H1 (cell line): Measurements from ENCODE around the gene CYSRT1. TPM values are rescaled to one million over a fixed set of nuclear protein-coding genes. Genes with fewer than 3 reads are reported as not detected.

Experiments
- CTCF ChIA-PET: fragments of 300-600 bp; sonication (Branson Sonifier 250); formaldehyde crosslinking; loops from one replicate; lab custom pipeline; 2021; ENCODE audit not compliant: partially characterized antibody; lab: Charles Lee
- POLR2A ChIA-PET: fragments of 300-600 bp; sonication (Branson Sonifier 250); formaldehyde crosslinking; loops from one replicate; lab custom pipeline; 2021; ENCODE audit warnings: inconsistent platforms; ENCODE audit not compliant: partially characterized antibody; lab: Charles Lee
- DNase-seq, 2 experiments: peaks; one replicate each; pipeline versions ENCODE4 v3.0.0 to v3.0.0-alpha.2; 2010 to 2022; ENCODE audit warnings: low spot score in 2 of 2, low read depth in 1 of 2, mixed read lengths in 1 of 2
- FAIRE-seq: peaks from 2 replicates; lab custom pipeline; 2011; peaks lifted over from hg19 to GRCh38; lab: Jason Lieb, UNC
- H2AFZ ChIP-seq: 2 replicates; pipeline ENCODE4 v1.8.1; 2012; ENCODE audit warnings: low read length, inconsistent platforms
- H2AK5ac ChIP-seq: 2 replicates; pipeline ENCODE4 v1.6.1; 2013; ENCODE audit warnings: low read depth, low read length
- H2BK120ac ChIP-seq: replicated peaks from 2 replicates; pipeline ENCODE3; 2013; ENCODE audit warnings: low read depth, low read length, inconsistent platforms
- H2BK12ac ChIP-seq: 2 replicates; pipeline ENCODE4 v1.6.1; 2013; ENCODE audit warnings: low read depth, low read length
- H2BK15ac ChIP-seq: 2 replicates; pipeline ENCODE4 v1.6.1; 2013; ENCODE audit warnings: low read length
- H2BK20ac ChIP-seq: 2 replicates; pipeline ENCODE4 v1.6.1; 2013; ENCODE audit warnings: low read length
- H2BK5ac ChIP-seq: 2 replicates; pipeline ENCODE4 v1.6.1; 2013; ENCODE audit warnings: low read depth, low read length
- H3K14ac ChIP-seq: 2 replicates; pipeline ENCODE4 v1.6.1; 2013; ENCODE audit warnings: inconsistent platforms; ENCODE audit not compliant: insufficient read length
- H3K18ac ChIP-seq: 2 replicates; pipeline ENCODE4 v1.6.1; 2013; ENCODE audit warnings: low read length; ENCODE audit errors: extremely low read depth
- H3K23ac ChIP-seq: 2 replicates; pipeline ENCODE4 v1.6.1; 2013; ENCODE audit warnings: inconsistent platforms; ENCODE audit not compliant: insufficient read length
- H3K23me2 ChIP-seq: 2 replicates; pipeline ENCODE4 v1.6.1; 2013; ENCODE audit warnings: low read depth, low read length
- H3K27ac ChIP-seq: 2 replicates; pipeline ENCODE4 v1.6.1; 2011; ENCODE audit warnings: low read depth, low read length, inconsistent platforms
- H3K27me3 ChIP-seq, 4 experiments: replicated peaks in 1 of 4; 1 replicate in 1 of 4; 2 replicates in 3 of 4; pipeline versions ENCODE4 v1.6.1 to v1.8.1; 2011 to 2013; ENCODE audit warnings: low read length in 3 of 4, mild to moderate bottlenecking in 3 of 4, inconsistent platforms in 2 of 4, mixed read lengths in 2 of 4, moderate library complexity in 1 of 4; ENCODE audit not compliant: control insufficient read depth in 3 of 4, insufficient read depth in 3 of 4; ENCODE audit errors: extremely low read depth in 1 of 4
- H3K36me3 ChIP-seq, 4 experiments: 2 replicates each; pipeline versions ENCODE4 v1.6.1 to v1.8.1; 2011 to 2013; ENCODE audit warnings: mild to moderate bottlenecking in 4 of 4, low read length in 3 of 4, moderate library complexity in 2 of 4, control low read depth in 1 of 4, inconsistent platforms in 1 of 4; ENCODE audit not compliant: insufficient read depth in 4 of 4, control insufficient read depth in 2 of 4
- H3K4ac ChIP-seq: replicated peaks from 2 replicates; pipeline ENCODE3; 2013; ENCODE audit warnings: low read length, low read depth, mixed read lengths, inconsistent platforms; ENCODE audit not compliant: insufficient read length
- H3K4me1 ChIP-seq, 4 experiments: replicated peaks in 1 of 4; 1 replicate in 1 of 4; 2 replicates in 3 of 4; pipeline versions ENCODE4 v1.6.1 to v1.8.1; 2011 to 2013; ENCODE audit warnings: low read length in 3 of 4, inconsistent platforms in 2 of 4, mixed read lengths in 1 of 4; ENCODE audit not compliant: insufficient read depth in 4 of 4, control insufficient read depth in 3 of 4
- H3K4me2 ChIP-seq, 2 experiments: 2 replicates each; pipeline versions ENCODE4 v1.6.1 to v1.8.1; 2011 to 2013; ENCODE audit warnings: low read depth in 2 of 2, low read length in 2 of 2, control low read depth in 1 of 2, inconsistent platforms in 1 of 2, mild to moderate bottlenecking in 1 of 2; ENCODE audit not compliant: insufficient read depth in 1 of 2
- H3K4me3 ChIP-seq, 4 experiments: fragments of 200-600, 300-600 bp in 1 of 4; sonication (generic), shearing (Covaris generic), sonication (Bioruptor Twin) in 1 of 4; 2 replicates each; pipeline versions ENCODE4 v1.5.1 to v1.8.1; 2011 to 2016; ENCODE audit warnings: low read length in 4 of 4, low read depth in 3 of 4, control low read depth in 2 of 4, inconsistent platforms in 2 of 4, mild to moderate bottlenecking in 2 of 4, mixed read lengths in 1 of 4, moderate library complexity in 1 of 4; ENCODE audit not compliant: insufficient read depth in 2 of 4; ENCODE audit errors: extremely low read depth in 1 of 4
- H3K56ac ChIP-seq: replicated peaks from 2 replicates; pipeline ENCODE3; 2013; ENCODE audit warnings: low read depth, mild to moderate bottlenecking, mixed read lengths, low read length, inconsistent platforms; ENCODE audit not compliant: insufficient read length
- H3K79me1 ChIP-seq: 2 replicates; pipeline ENCODE4 v1.6.1; 2013; ENCODE audit warnings: low read depth, low read length, control low read depth
- H3K79me2 ChIP-seq, 2 experiments: 2 replicates each; pipeline versions ENCODE4 v1.6.1 to v1.8.1; 2012 to 2013; ENCODE audit warnings: low read length in 2 of 2, mild to moderate bottlenecking in 2 of 2, inconsistent platforms in 1 of 2; ENCODE audit not compliant: insufficient read depth in 2 of 2, control insufficient read depth in 1 of 2
- H3K9ac ChIP-seq, 4 experiments: replicated peaks in 1 of 4; 1 replicate in 1 of 4; 2 replicates in 3 of 4; pipeline versions ENCODE4 v1.6.1 to v1.8.1; 2011 to 2013; ENCODE audit warnings: low read depth in 3 of 4, low read length in 3 of 4, control low read depth in 2 of 4, mild to moderate bottlenecking in 2 of 4, moderate library complexity in 2 of 4, inconsistent platforms in 1 of 4; ENCODE audit errors: extremely low read depth in 1 of 4
- H3K9me3 ChIP-seq, 2 experiments: 2 replicates each; pipeline versions ENCODE4 v1.6.1 to v1.8.1; 2012 to 2013; ENCODE audit warnings: mild to moderate bottlenecking in 2 of 2, moderate library complexity in 2 of 2, control low read depth in 1 of 2, inconsistent platforms in 1 of 2, low read depth in 1 of 2, low read length in 1 of 2, mixed read lengths in 1 of 2; ENCODE audit not compliant: insufficient read depth in 2 of 2
- H4K20me1 ChIP-seq, 2 experiments: replicated peaks in 1 of 2; 2 replicates each; pipeline versions ENCODE3 to v1.8.1; 2011 to 2013; ENCODE audit warnings: inconsistent platforms in 2 of 2, low read length in 2 of 2, mild to moderate bottlenecking in 1 of 2; ENCODE audit not compliant: insufficient read depth in 2 of 2, control insufficient read depth in 1 of 2
- H4K5ac ChIP-seq: 2 replicates; pipeline ENCODE4 v1.6.1; 2013; ENCODE audit warnings: low read length, low read depth, mixed read lengths, inconsistent platforms; ENCODE audit not compliant: insufficient read length
- H4K8ac ChIP-seq: 2 replicates; pipeline ENCODE4 v1.8.0; 2013; ENCODE audit warnings: mild to moderate bottlenecking, moderate library complexity, low read length, inconsistent platforms; ENCODE audit not compliant: insufficient read depth; ENCODE audit errors: extremely low read depth
- H4K91ac ChIP-seq: replicated peaks from 2 replicates; pipeline ENCODE3; 2013; ENCODE audit warnings: low read length, mixed read lengths, inconsistent platforms; ENCODE audit not compliant: insufficient read length
- BCL11A ChIP-seq, 2 experiments: IDR thresholded peaks; one replicate each; pipeline ENCODE4 v1.6.1; 2011; ENCODE audit warnings: low read depth in 2 of 2, low read length in 2 of 2, mild to moderate bottlenecking in 2 of 2
- GABPA ChIP-seq: IDR thresholded peaks from 2 replicates; pipeline ENCODE4 v1.6.1; 2011; ENCODE audit warnings: mild to moderate bottlenecking, low read length, moderate library complexity, borderline replicate concordance; ENCODE audit not compliant: insufficient read depth
- POLR2A ChIP-seq, 2 experiments: IDR thresholded peaks; 1 replicate in 1 of 2; 2 replicates in 1 of 2; pipeline ENCODE4 v1.6.1; 2011; ENCODE audit warnings: low read depth in 2 of 2, low read length in 2 of 2, mild to moderate bottlenecking in 2 of 2; ENCODE audit errors: control extremely low read depth in 1 of 2
- POLR2AphosphoS5 ChIP-seq: IDR thresholded peaks from 2 replicates; pipeline ENCODE4 v1.6.1; 2011; ENCODE audit warnings: low read depth, low read length
- SIN3A ChIP-seq, 2 experiments: IDR thresholded peaks in 1 of 2; conservative IDR thresholded peaks in 1 of 2; 2 replicates each; pipeline ENCODE4 v1.6.1; 2011 to 2012; ENCODE audit warnings: low read length in 2 of 2, improper control_type of control experiment in 1 of 2, low read depth in 1 of 2, mild to moderate bottlenecking in 1 of 2
- WGBS, 2 experiments: shearing (Covaris generic) in 1 of 2; methylation state at CpG; one replicate each; pipeline versions ENCODE4 v1.1.6 to v1.1.7; 2013 to 2015; ENCODE audit warnings: low lambda C conversion rate in 2 of 2, mixed read lengths in 2 of 2, inconsistent platforms in 1 of 2, low coverage in 1 of 2, missing lambda C conversion rate in 1 of 2; ENCODE audit not compliant: insufficient replicate concordance in 2 of 2, insufficient coverage in 1 of 2, insufficient read length in 1 of 2; ENCODE audit errors: extremely low coverage in 1 of 2, missing lambda C conversion rate in 1 of 2; 5-methylcytosine and 5-hydroxymethylcytosine counted together
- polyA plus RNA-seq, 7 experiments: library from polyadenylated mRNA; depleted of rRNA in 3 of 7; stranded (reverse) in 5 of 7; unstranded in 2 of 7; fragments of >200 nt in 5 of 7; fragments of 200-250 nt in 2 of 7; gene quantifications; 1 replicate in 5 of 7; 2 replicates in 1 of 7; 4 replicates in 1 of 7; pipeline versions ENCODE4 v1.2.1 to v1.2.3, GENCODE V29; 2011 to 2013; ENCODE audit warnings: missing spikeins in 2 of 7, mixed read lengths in 2 of 7
- total RNA-seq: library from RNA; stranded (reverse); fragmentation: NEBNext Ultra II Directional; extraction: Animal tissue kit (Norgen Biotek cat#: 25700); gene quantifications from 2 replicates; pipeline ENCODE4 v1.2.1, GENCODE V29; 2021
- TF ChIP-seq, protein P1 (sequence below), 3 experiments: IDR thresholded peaks; 1 replicate in 2 of 3; 2 replicates in 1 of 3; pipeline versions ENCODE4 v1.5.1 to v1.6.1; 2011; ENCODE audit warnings: low read length in 3 of 3, mild to moderate bottlenecking in 3 of 3, inconsistent platforms in 2 of 3, low read depth in 1 of 3, moderate library complexity in 1 of 3; ENCODE audit not compliant: insufficient read depth in 1 of 3; ENCODE audit errors: control extremely low read depth in 1 of 3

CYSRT1 gene
- total and polyA plus RNA-seq, 2 of the 8 experiments (the other 6 are each of a cell fraction or from before 2014, with no cell fraction given), result 1.0 to 6.5 TPM

DNA sequence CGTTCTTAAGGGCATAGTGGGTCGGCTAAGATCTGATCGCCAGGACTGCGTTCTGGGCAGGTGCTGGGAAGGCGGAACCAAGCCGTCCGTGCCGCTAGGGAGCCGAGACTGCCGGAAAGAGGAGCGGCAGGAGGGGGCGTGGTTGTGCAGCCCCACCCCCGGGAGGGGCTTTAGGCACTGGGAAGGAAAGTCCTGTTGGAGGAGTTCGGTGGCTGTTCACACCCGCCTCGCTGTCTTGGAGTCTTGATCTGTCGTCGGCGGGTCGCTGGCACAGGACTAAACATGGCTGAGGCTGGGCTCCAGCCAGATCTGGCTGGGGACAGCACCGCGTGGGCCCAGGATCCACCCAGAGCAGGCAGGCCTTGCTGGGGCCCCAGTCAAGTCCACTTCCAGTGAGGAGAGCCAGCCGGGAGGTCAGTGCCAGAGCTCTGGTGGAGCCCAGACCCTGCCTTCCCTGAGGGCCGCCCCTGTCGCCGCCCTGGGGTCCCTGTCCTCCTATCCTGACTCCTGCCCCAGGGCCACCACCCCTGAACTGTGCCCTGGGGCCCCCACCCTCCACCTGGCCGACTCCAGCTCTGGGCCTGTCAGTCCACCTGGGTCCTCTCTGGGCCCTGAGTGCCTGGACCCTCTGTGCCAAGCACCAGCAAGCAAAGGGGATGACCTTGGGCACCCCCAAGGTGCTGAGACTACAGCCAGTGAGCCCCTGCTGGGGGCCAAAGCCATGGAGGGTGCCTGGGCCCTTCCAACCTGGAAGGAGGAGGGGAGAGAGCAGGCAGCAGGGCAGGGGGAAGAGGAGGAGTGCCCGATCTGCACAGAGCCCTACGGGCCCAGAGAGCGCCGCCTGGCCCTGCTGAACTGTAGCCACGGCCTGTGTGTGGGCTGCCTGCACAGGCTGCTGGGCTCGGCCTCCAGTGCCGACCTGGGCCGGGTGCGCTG lies 7.4 kb upstream of the CYSRT1 start:
- peaks cover 8% of the 10 kb centered on the region; the same call in 1 of the 2 replicates for H3K23me2 ChIP-seq
- H3K27ac ChIP-seq, result no peak overlapping the region
- H4K8ac ChIP-seq, result peak overlapping the region; percentile 85
- H3K27me3 ChIP-seq, result no peaks in the 10 kb centered on the region; a peak in 2 of 7 replicates
- no peak overlapping the region for H3K56ac ChIP-seq
- FAIRE-seq (no peak), DNase-seq (peak; percentile 56 to 87)
- H3K4me1 ChIP-seq, result peaks cover 0 to 10% (median 4%) of the 10 kb centered on the region in 4 experiments; a peak in 5 of 7 replicates
- no peaks in the 10 kb centered on the region; the same call in 1 of the 2 replicates for H3K79me1 ChIP-seq
- H2BK5ac ChIP-seq, result no peak overlapping the region
- H3K4me2 ChIP-seq, result peak overlapping the region; percentile 31 to 37; a peak in 1 of 4 replicates
- H3K9ac ChIP-seq, result no peak overlapping the region
- no peak overlapping the region for H3K4me3 ChIP-seq
- H3K14ac ChIP-seq, result no peak overlapping the region
- 77% methylated on average over 23 of the region's 36 CpGs; no CpG with 5 or more reads in 1 of the 2 experiments for WGBS, 2 experiments
- H3K4ac ChIP-seq, result no peak overlapping the region
- no peak overlapping the region for H2BK15ac ChIP-seq
- H2AFZ ChIP-seq, result no peak overlapping the region
- H2AK5ac ChIP-seq, result no peak overlapping the region
- H3K18ac ChIP-seq, result no peak overlapping the region
- no peak overlapping the region for H2BK120ac ChIP-seq
- no peak overlapping the region for H4K5ac ChIP-seq
- H2BK12ac ChIP-seq, result no peak overlapping the region
- H3K79me2 ChIP-seq, result no peaks in the 10 kb centered on the region
- ChIA-PET CTCF (interaction anchor here (0.5 to 3.8 kb wide), 16 partner anchors 10 to 123 kb away, joined by 3 to 19 read pairs (median 4); partner anchors contain the start of genes LRRC26, RNF224 and TPRN), POLR2A (interaction anchor here (0.7 to 69.9 kb wide), 10 partner anchors 9 to 385 kb away, joined by 3 to 1462 read pairs (median 4); partner anchors contain the start of genes ANAPC2, MAN1B1, NDOR1 and NELFB)
- peaks cover 0 to 15% of the 10 kb centered on the region in 2 experiments for H4K20me1 ChIP-seq
- peak overlapping the region; percentile 65 for H4K91ac ChIP-seq
- TF ChIP-seq BCL11A (IDR thresholded peaks at IDR 0.05; ENCODE audit: low read depth in 2 of 2, low read length in 2 of 2), result no peak
- TF ChIP-seq SIN3A (conservative IDR thresholded peaks at IDR 0.05 in 1 of 2, IDR thresholded peaks at IDR 0.05 in 1 of 2; ENCODE audit: low read depth in 1 of 2, low read length in 2 of 2), result 0 out of 4 replicates have a peak, but pooled peaks of 1 of the 2 experiments have one; percentile 43
- TF ChIP-seq POLR2AphosphoS5, result no peak
- TF ChIP-seq, protein P1, sequence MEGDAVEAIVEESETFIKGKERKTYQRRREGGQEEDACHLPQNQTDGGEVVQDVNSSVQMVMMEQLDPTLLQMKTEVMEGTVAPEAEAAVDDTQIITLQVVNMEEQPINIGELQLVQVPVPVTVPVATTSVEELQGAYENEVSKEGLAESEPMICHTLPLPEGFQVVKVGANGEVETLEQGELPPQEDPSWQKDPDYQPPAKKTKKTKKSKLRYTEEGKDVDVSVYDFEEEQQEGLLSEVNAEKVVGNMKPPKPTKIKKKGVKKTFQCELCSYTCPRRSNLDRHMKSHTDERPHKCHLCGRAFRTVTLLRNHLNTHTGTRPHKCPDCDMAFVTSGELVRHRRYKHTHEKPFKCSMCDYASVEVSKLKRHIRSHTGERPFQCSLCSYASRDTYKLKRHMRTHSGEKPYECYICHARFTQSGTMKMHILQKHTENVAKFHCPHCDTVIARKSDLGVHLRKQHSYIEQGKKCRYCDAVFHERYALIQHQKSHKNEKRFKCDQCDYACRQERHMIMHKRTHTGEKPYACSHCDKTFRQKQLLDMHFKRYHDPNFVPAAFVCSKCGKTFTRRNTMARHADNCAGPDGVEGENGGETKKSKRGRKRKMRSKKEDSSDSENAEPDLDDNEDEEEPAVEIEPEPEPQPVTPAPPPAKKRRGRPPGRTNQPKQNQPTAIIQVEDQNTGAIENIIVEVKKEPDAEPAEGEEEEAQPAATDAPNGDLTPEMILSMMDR (IDR thresholded peaks at IDR 0.05; ENCODE audit: control extremely low read depth in 1 of 3, insufficient read depth in 1 of 3, low read depth in 1 of 3, low read length in 3 of 3), result peak in 1 of 3 experiments; percentile 1; a peak in 1 of 4 replicates
- TF ChIP-seq POLR2A (IDR thresholded peaks at IDR 0.05; ENCODE audit: control extremely low read depth in 1 of 2, low read depth in 2 of 2, low read length in 2 of 2), result peak in 1 of 2 experiments; percentile 37; a peak in 1 of 3 replicates
- peak; percentile 15; the same call in 1 of the 2 replicates for TF ChIP-seq GABPA
- H3K36me3 ChIP-seq, result peaks cover 0 to 22% (median 7%) of the 10 kb centered on the region in 4 experiments; a peak in 6 of 8 replicates
- H3K23ac ChIP-seq, result no peak overlapping the region
- no peaks in the 10 kb centered on the region for H3K9me3 ChIP-seq
- no peak overlapping the region for H2BK20ac ChIP-seq
